Activated T-cell treated with anti-CD3 and anti-CD28 coated beads, Interleukin-2, amount 50 U/mL, for 24 hours (primary cell): Measurements from ENCODE around the gene S100A7A.

ENCODE experiments used
- DNase-seq: peaks from one replicate; pipeline ENCODE4 v3.0.0-alpha.2; 2020
- H3K27ac Mint-ChIP-seq: 2 replicates; pipeline ENCODE4 v1.8.0; 2020; ENCODE audit warnings: mild to moderate bottlenecking, mixed read lengths
- H3K27me3 Mint-ChIP-seq: 2 replicates; pipeline ENCODE4 v1.8.0; 2020; ENCODE audit warnings: mixed read lengths
- H3K36me3 Mint-ChIP-seq: 2 replicates; pipeline ENCODE4 v1.8.0; 2020; ENCODE audit warnings: low read depth, mixed read lengths
- H3K4me1 Mint-ChIP-seq: 2 replicates; pipeline ENCODE4 v1.8.0; 2020; ENCODE audit warnings: low read depth, mixed read lengths
- H3K4me3 Mint-ChIP-seq: 2 replicates; pipeline ENCODE4 v1.8.0; 2020; ENCODE audit warnings: mild to moderate bottlenecking, moderate library complexity, mixed read lengths
- H3K9me3 Mint-ChIP-seq: 2 replicates; pipeline ENCODE4 v1.8.0; 2020; ENCODE audit warnings: mixed read lengths

The S100A7A gene

DNA sequence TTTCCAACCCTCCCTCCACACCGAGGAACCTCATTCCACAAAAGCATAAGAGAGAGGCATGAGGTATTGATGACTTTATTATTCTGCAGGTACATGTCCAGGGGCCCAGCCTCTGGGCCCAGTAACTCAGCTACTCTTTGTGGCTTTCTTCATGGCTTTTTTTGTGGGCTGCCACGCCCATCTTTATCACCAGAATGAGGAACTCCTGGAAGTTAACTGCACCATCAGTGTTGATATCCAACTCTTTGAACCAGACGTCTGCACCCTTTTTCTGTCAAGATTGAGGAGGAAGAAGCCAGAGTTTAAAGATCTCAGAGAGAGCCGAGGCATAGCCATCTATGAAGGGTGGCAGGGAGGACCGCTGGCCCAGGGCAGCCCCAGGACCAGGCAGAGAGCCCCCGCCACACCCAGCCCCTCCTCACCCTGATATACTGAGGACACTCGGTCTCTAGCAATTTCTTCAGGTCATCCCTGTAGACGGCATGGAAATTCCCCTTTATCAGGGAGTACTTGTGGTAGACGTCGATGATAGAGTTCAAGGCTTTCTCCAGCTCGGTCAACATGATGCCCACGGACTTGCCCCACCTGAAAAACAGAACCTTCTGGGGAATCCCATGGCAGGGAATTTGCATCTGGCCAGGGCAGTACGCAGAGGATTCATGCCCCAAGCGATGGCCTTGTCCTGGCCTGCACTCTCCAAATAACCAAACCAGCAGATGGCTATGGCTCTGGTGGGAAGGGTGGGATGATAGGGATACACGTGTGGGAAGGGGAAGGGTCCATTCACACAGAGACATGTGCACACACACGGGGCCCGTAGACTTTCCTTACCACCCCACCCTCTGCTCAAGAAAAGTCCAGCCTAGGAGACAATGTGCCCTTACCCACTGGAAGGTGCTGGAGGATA is 26.1 kb upstream of the S100A7A start:
- DNase-seq = no peak
- no peaks in the 10 kb centered on the region for H3K4me1 Mint-ChIP-seq
- no peaks in the 10 kb centered on the region for H3K9me3 Mint-ChIP-seq
- H3K27ac Mint-ChIP-seq = no peak overlapping the region
- H3K4me3 Mint-ChIP-seq = no peak overlapping the region
- H3K36me3 Mint-ChIP-seq = no peaks in the 10 kb centered on the region
- H3K27me3 Mint-ChIP-seq = peaks cover 9% of the 10 kb centered on the region

DNA sequence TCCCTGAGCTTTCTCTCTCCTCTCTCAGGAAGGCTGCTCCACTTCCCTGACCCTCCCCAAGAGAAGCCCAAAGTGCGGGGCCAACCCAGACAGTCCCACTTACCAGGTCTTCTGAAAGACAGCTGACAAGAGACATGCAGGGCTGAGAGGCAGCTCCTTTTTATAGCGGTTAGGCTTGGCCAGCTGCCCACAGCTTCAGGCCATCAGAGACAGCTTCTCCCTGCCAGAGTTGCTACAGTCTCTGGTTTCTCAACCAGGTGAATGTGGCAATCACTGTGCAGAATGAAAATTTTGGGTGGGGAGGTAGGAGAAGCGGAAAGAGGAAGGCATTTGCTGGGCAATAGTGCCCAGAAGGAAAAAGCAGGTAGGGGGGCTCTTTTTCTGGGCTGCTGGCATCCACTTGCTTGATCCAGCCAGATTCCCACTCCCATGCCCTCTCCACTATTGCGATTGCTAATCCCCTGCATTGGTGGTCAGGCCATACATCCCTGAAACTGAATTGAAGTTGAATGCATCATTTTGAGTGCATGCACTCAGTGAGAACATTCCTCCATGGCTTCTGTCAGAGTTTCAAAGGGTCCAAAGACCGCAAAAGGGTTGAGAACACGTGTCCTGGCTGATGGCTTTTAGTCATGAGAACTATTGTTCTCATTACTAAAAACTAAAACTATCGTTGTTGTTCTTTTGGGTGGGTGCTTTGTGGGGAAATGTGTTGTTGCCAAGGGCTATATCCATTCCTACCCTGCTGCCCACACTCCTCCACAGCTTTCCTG is 25.2 kb upstream of the S100A7A start, which contains the start of gene S100A8:
Gene S100A8 (minus strand): TSS at position 136 of the 773 bp plus-strand sequence. CDS start 538 bp downstream, outside the sequence.
- Mint-ChIP-seq H3K9me3 (no peaks in the 10 kb centered on the region), H3K4me1 (no peaks in the 10 kb centered on the region), H3K36me3 (no peaks in the 10 kb centered on the region), H3K4me3 (no peak within 1 kb of the TSS), H3K27me3 (peaks cover 12% of the 10 kb centered on the region), H3K27ac (no peak within 1 kb of the TSS)
- no peak for DNase-seq

GRCh38 chr1:153392258-153392657 is 24.1 kb upstream of the S100A7A start:
- Mint-ChIP-seq H3K4me1 (no peaks in the 10 kb centered on the region), H3K27me3 (peaks cover 12% of the 10 kb centered on the region), H3K36me3 (no peaks in the 10 kb centered on the region), H3K9me3 (no peaks in the 10 kb centered on the region), H3K27ac (no peak overlapping the region), H3K4me3 (no peak overlapping the region)
- no peak for DNase-seq

DNA sequence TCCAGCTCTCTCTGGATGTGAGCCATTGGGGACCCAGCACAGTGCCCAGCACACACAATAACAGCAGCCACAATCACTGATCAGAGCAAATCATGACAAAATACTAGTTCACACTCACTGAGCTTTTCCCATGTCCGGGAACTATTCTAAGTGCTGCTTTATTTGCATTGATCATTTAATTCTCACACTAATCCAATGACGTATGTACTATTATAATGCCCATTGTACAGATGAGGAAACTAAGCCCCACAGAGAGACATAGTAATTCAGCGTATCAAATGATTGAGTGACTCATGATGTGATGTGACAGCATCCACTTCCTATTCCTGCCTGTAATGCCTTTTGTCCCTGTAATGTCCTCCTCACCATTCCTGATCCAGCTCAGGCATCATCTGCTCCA is 23.5 kb upstream of the S100A7A start:
- H3K4me1 Mint-ChIP-seq = no peaks in the 10 kb centered on the region
- no peak overlapping the region for H3K27ac Mint-ChIP-seq
- H3K36me3 Mint-ChIP-seq = no peaks in the 10 kb centered on the region
- H3K9me3 Mint-ChIP-seq = no peaks in the 10 kb centered on the region
- H3K4me3 Mint-ChIP-seq = no peak overlapping the region
- H3K27me3 Mint-ChIP-seq = peaks cover 12% of the 10 kb centered on the region
- DNase-seq = no peak

DNA sequence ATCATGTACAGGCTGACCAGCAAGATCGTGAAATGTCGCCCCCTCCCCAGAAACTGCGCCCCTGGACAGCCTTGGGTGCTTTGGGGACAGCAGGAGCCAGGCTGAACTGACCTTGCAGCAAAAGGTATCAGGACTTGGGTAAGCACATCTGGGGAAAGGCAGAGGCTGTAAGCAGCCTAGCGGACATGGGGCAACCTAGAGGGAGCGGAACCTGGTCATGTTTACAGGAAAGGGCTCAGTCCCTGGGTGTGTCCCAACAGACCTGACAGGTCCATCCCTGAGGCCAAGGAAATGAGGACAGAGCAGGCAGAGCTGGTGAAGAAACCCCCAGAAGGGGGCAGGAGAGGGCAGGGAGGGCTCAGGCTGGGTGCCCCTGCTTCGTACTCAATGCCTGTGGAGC is 22.4 kb upstream of the S100A7A start:
- DNase-seq = no peak
- Mint-ChIP-seq H3K27ac (no peak overlapping the region), H3K4me1 (no peaks in the 10 kb centered on the region)

DNA sequence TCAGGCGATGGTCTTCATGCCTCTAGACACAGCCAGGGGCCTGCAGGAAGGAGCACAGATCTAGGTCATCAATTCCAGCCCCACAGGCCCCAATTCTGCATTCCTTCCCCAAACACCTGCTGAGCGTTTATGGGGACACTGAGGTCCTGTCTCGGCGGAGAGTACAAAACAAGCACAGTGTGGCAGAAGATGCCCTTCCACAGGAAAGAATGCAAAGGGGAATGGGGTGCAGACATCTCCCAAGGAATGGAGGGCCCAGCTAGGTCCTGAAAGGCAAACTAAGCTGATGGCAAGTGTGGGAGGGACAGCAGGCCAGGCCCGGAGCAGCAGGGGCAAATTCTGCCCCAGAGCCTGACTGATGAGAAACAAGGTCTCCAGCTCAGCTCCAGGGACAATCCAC is 21.9 kb upstream of the S100A7A start:
- DNase-seq = no peak
- H3K27me3 Mint-ChIP-seq = peaks cover 18% of the 10 kb centered on the region
- no peak overlapping the region for H3K4me3 Mint-ChIP-seq
- H3K27ac Mint-ChIP-seq = no peak overlapping the region
- H3K9me3 Mint-ChIP-seq = no peaks in the 10 kb centered on the region
- no peaks in the 10 kb centered on the region for H3K36me3 Mint-ChIP-seq
- no peaks in the 10 kb centered on the region for H3K4me1 Mint-ChIP-seq

More for the DNA sequence above, 22.4 kb upstream of the S100A7A start:
- H3K27me3 Mint-ChIP-seq = peaks cover 17% of the 10 kb centered on the region
- H3K9me3 Mint-ChIP-seq = no peaks in the 10 kb centered on the region
- no peaks in the 10 kb centered on the region for H3K36me3 Mint-ChIP-seq
- H3K4me3 Mint-ChIP-seq = no peak overlapping the region

DNA sequence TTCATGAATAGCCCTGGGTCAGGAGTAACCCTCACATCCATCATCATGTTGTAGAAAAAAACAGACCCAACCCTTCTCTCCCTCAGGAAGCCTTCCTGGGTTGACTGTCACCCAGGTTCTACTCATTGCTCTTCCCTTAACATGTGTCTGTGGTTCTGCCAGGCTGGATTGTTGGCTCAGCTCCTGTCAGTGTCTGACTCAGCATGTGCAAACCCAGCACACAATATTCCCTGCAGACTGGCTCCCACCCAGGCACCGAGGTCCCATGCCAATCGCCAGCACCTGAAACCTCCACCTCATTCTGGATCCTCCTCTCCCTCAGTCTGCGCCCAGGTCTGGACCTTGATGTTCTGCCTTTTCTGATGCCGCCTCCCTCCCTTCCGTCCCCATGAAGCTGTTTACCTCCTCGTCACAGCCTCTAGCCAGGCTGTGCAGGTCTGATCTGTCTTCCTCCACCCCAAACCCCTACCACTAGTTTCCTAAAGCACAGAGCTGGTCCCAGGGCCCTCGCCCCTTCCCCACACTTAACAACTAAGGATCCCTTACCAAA is 21.1 kb upstream of the S100A7A start:
- H3K9me3 Mint-ChIP-seq = no peaks in the 10 kb centered on the region
- H3K36me3 Mint-ChIP-seq = no peaks in the 10 kb centered on the region
- no peak overlapping the region for H3K4me3 Mint-ChIP-seq
- DNase-seq = no peak
- H3K27me3 Mint-ChIP-seq = peaks cover 18% of the 10 kb centered on the region
- H3K4me1 Mint-ChIP-seq = no peaks in the 10 kb centered on the region
- no peak overlapping the region for H3K27ac Mint-ChIP-seq

GRCh38 chr1:153395776-153396175 is 20.5 kb upstream of the S100A7A start:
- Mint-ChIP-seq H3K36me3 (no peaks in the 10 kb centered on the region), H3K4me1 (no peaks in the 10 kb centered on the region), H3K27ac (no peak overlapping the region), H3K27me3 (peaks cover 18% of the 10 kb centered on the region), H3K4me3 (no peak overlapping the region), H3K9me3 (no peaks in the 10 kb centered on the region)
- no peak for DNase-seq

DNA sequence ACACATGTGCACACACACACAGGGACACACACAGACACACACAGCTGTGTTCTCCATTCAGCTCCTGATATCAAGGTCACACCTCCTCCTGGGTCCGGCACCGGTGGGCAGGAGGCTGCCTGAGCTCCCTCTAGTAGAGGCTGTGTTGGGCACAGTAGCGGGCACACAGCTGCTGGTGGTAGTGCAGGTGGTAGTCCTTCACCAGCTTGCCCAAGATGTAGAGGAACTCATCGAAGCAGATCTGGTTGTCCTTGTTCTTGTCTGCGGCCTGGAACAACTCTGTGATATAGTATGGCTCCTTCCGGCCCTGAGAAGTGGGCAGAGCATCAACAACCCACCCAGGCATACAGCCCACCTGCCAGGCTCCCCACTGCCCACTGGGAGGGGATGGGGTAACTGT is 19.9 kb upstream of the S100A7A start:
- Mint-ChIP-seq H3K27ac (no peak overlapping the region), H3K27me3 (peaks cover 18% of the 10 kb centered on the region), H3K36me3 (no peaks in the 10 kb centered on the region), H3K4me1 (no peaks in the 10 kb centered on the region), H3K9me3 (no peaks in the 10 kb centered on the region), H3K4me3 (no peak overlapping the region)
- DNase-seq = no peak

DNA sequence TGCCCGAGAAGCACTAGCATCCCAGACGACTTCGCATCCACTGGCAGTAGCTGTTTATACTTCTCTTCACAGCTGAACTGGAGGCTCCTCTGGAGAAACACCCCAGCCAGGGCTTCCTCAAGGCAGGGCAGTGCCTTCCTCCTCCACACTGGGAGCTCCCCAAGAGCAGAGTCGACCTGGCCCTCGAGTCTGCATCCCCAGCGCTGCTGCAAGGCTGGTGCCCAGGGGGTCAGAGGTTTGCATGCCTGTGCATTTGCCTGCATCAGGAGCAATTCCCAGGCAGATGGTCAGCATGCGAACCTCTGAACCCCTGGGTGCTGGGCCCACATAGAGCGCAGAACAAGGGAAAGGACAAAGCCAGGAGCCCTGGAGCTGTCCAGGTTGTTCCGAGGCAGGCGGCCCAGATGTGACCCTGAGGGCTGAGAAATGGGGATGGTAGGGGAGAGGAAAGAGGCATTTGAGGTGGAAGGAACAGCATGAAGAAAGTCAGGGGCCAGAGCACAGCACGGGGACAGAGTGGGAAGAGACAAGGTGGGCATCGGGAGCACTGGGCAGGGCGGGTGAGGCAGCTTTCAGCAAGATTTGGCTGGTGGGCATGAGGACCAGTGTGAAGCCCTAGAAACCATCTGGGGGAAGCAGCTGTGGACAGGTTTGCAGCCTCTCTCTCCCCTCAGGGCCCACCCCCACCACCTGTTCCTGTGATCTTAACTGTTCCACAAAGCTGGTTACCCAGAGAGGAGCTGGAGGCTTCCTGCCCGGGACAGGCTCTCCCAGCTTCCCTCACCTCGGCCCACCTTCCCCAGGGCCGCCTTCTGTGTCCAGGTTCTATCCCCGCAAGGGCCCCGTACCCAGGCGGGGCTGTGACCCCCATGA is 19.0 kb upstream of the S100A7A start:
- DNase-seq = no peak
- Mint-ChIP-seq H3K4me3 (no peak overlapping the region), H3K9me3 (no peaks in the 10 kb centered on the region), H3K4me1 (no peaks in the 10 kb centered on the region), H3K36me3 (no peaks in the 10 kb centered on the region), H3K27ac (no peak overlapping the region), H3K27me3 (peaks cover 18% of the 10 kb centered on the region)

- no peaks in the 10 kb centered on the region for H3K4me1 Mint-ChIP-seq
- no peaks in the 10 kb centered on the region for H3K36me3 Mint-ChIP-seq
- peaks cover 16% of the 10 kb centered on the region for H3K27me3 Mint-ChIP-seq
- no peak overlapping the region for H3K4me3 Mint-ChIP-seq
- H3K9me3 Mint-ChIP-seq = no peaks in the 10 kb centered on the region
- no peak overlapping the region for H3K27ac Mint-ChIP-seq
- DNase-seq = no peak
Observed at GRCh38 chr1:153397924-153398651, 18.2 kb upstream of the S100A7A start.

DNA sequence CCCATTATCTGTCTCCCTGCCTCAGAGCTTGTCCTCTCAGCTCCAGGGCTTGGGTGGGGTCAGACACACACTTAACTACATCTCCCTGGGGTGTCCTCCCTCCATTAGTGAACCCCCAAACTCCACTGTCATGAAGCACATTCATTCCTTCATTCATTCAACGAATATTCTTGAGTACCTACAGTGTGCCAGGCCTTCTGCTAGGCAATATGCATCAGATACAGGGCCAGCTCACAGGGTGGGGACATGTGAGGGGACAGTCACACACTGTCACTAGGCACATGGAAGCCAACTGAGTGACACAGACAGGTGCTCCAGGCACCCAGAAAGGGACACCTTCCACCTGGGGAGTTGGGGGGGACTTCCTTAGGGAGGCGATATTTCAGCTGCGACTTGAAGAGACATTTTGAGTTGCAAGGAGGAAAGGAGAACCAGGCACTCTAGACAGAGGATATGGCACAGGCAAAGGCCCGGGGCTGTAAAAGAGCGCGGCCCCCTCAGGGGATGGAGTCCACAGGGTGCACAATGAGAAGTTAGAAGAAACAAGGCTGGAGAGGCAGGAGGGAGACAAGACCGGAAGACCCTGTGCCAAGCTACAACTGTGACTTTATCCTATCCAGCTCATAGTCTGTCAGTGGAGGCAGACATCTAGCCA is 16.8 kb upstream of the S100A7A start:
- Mint-ChIP-seq H3K4me1 (no peaks in the 10 kb centered on the region), H3K27me3 (peaks cover 12% of the 10 kb centered on the region), H3K27ac (no peak overlapping the region)

GRCh38 chr1:153400244-153400643 is 16.1 kb upstream of the S100A7A start:
- Mint-ChIP-seq H3K4me3 (no peak overlapping the region), H3K4me1 (no peaks in the 10 kb centered on the region), H3K9me3 (peaks cover 3% of the 10 kb centered on the region), H3K27me3 (peaks cover 12% of the 10 kb centered on the region), H3K36me3 (no peaks in the 10 kb centered on the region), H3K27ac (no peak overlapping the region)
- no peak for DNase-seq

More for the DNA sequence above, 16.8 kb upstream of the S100A7A start:
- Mint-ChIP-seq H3K36me3 (no peaks in the 10 kb centered on the region), H3K9me3 (peaks cover under 1% of the 10 kb centered on the region), H3K4me3 (no peak overlapping the region)
- DNase-seq = no peak
